Measurements from ENCODE around the gene TNFRSF4.

The TNFRSF4 gene

DNA sequence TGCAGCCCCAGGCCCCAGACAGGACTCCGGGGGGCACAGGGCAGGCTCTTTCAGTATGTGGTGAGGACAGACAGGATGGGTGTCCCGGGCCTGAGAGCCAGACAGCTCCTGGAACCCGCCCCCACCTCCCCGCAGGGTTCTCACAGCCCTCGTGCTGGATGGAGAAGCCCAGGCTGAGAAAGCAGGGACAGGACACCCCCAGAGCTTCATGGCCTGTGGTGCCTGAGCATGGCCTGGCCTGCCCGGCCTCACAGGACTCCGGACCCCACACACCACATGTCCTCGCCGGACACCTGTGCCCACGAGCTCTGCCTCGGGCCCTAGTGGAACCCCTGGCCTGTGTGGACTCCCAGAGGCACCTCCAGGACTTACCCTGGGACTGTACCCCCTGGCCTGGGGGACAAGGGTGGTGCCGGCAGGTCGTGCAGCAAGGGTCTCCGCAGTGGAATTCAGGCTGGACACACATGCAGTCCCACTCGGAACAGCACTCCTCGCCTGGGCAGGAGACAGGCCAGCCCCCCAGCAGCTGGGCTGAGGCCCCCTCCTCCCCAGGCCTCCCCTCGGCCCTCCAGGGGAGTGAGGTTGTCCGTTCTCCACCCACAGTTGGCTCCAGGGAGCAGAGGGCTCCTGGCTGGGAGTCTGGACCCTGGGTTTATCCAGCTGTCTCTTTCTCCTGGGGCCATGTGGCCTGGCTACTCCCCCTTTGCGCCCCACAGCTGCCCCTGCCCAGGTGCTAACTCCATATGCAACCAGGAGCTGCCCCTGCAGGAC lies 8.8 kb downstream of the TNFRSF4 start:
- in situ Hi-C loops (cut with HindIII; ENCODE audit: low sequenced_read_pairs): no loop called here
- no peak overlapping the region for H3K4me3 ChIP-seq (ENCODE audit: low read depth, low read length)
- TF ChIP-seq, protein P1, sequence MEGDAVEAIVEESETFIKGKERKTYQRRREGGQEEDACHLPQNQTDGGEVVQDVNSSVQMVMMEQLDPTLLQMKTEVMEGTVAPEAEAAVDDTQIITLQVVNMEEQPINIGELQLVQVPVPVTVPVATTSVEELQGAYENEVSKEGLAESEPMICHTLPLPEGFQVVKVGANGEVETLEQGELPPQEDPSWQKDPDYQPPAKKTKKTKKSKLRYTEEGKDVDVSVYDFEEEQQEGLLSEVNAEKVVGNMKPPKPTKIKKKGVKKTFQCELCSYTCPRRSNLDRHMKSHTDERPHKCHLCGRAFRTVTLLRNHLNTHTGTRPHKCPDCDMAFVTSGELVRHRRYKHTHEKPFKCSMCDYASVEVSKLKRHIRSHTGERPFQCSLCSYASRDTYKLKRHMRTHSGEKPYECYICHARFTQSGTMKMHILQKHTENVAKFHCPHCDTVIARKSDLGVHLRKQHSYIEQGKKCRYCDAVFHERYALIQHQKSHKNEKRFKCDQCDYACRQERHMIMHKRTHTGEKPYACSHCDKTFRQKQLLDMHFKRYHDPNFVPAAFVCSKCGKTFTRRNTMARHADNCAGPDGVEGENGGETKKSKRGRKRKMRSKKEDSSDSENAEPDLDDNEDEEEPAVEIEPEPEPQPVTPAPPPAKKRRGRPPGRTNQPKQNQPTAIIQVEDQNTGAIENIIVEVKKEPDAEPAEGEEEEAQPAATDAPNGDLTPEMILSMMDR (IDR thresholded peaks at IDR 0.05; ENCODE audit: low read depth, low read length): no peak
- no peak for DNase-seq (ENCODE audit: low read depth, low spot score)

DNA sequence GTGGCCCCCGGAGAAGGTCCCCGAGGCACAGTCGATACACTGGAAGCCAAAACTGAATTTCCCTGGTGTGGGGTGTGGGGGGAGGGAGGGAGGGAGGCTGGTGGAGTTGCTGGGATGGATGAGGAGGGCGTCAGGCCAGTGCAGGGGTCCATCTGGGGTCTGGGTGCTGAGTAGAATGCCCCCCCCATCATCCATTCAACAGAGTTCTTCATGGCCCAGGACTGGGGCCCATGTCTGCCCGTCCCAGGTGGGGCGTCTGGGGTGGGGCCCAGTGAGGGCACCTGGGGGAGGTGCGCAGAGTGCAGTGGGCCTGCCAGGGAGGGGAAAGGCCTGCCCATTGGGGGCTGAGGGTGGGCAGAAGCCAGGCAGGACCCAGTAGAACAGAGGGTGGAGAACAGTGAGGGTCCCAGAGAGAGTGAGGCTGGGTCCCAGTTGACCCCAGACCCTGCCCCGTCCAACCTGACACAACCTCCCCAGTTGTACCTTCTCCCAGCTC lies 9.5 kb downstream of the TNFRSF4 start:
- no peak overlapping the region for H3K4me3 ChIP-seq (ENCODE audit: low read depth, low read length)
- DNase-seq (ENCODE audit: low read depth, low spot score): no peak
- TF ChIP-seq, protein P1 (IDR thresholded peaks at IDR 0.05; ENCODE audit: low read depth, low read length): no peak
- in situ Hi-C loops (cut with HindIII; ENCODE audit: low sequenced_read_pairs): no loop called here

DNA sequence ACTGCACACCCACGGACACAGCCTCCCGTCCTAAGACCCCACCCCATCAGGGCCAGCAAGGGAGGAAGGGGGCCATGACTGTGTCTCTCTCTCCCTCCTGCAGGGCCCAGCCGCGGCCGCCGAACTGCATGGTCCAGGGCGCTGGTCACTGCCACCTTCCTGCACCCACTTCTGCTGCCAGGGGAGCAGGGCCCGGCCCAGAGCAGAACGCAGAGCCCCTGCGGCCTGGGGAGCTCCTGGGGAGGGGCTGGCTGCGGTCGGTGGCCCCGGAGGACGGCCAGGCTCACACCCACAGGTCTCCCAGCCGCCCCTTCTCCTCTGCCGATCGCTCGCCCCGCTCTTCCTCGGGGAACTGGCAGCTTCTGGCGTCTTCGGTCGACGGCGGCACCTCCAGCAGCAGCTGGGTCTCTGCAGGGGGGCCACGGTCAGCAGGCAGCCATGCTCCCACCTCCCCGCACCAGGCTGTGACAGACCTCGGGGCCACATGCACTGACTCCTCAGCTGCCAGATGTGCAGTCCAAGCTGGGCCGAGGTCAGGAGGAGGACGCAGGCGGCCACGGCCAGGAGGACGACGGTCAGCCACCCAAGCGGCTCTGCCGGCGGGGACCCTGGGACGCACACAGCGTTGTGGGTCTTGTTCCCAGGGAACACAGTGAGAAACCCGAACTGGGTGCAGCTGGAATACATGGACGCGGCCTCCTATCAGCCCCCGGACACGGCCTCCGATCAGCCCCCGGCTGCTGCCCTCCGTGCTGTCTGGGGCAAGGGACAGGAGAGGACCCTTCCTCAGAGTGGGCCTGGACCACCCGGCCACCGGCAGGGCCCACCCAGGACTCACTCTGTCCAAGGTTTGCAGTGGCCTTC lies 10.2 kb downstream of the TNFRSF4 start:
- DNase-seq (ENCODE audit: low read depth, low spot score): no peak
- H3K4me3 ChIP-seq (ENCODE audit: low read depth, low read length): no peak overlapping the region
- TF ChIP-seq, protein P1 (IDR thresholded peaks at IDR 0.05; ENCODE audit: low read depth, low read length): no peak
- in situ Hi-C loops (cut with HindIII; ENCODE audit: low sequenced_read_pairs): no loop called here

DNA sequence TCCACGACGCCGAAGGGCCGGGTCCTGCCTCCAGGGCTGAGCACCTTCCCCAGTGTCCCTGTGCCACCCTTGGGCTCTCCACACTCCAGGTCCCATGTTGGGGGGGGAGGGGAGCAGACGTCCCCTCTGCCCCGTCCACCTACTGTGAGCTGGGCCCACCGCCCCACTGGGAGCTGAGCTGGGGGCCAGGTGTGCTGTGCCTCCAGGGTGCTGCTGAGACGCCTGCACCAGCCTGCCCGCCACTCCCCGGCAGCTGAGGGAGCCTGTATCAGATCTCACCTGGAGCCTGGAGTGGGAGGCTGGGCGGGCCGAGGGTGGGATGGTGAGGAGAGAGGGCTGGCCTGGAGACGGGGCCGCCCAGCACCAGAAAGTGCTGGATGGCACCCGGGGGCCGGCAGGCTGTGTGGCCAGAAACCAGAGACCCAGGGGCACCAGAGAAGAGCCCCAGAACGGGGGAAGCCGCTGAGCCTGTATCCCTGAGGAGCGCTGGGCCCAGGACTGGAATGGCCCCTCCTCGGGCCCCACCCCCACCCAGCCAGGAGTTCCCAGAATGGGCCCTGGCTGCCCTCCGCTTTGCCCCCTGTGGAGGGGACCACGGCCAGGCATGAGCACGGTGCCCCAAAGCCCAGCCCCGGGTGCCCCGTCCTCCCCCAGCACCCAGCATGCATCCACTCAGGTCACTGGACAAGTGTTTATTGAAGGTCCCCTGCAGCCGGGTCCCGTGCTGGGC lies 11.0 kb downstream of the TNFRSF4 start:
- in situ Hi-C loops (cut with HindIII; ENCODE audit: low sequenced_read_pairs): no loop called here
- TF ChIP-seq, protein P1 (IDR thresholded peaks at IDR 0.05; ENCODE audit: low read depth, low read length): no peak
- H3K4me3 ChIP-seq (ENCODE audit: low read depth, low read length): no peak overlapping the region
- no peak for DNase-seq (ENCODE audit: low read depth, low spot score)

DNA sequence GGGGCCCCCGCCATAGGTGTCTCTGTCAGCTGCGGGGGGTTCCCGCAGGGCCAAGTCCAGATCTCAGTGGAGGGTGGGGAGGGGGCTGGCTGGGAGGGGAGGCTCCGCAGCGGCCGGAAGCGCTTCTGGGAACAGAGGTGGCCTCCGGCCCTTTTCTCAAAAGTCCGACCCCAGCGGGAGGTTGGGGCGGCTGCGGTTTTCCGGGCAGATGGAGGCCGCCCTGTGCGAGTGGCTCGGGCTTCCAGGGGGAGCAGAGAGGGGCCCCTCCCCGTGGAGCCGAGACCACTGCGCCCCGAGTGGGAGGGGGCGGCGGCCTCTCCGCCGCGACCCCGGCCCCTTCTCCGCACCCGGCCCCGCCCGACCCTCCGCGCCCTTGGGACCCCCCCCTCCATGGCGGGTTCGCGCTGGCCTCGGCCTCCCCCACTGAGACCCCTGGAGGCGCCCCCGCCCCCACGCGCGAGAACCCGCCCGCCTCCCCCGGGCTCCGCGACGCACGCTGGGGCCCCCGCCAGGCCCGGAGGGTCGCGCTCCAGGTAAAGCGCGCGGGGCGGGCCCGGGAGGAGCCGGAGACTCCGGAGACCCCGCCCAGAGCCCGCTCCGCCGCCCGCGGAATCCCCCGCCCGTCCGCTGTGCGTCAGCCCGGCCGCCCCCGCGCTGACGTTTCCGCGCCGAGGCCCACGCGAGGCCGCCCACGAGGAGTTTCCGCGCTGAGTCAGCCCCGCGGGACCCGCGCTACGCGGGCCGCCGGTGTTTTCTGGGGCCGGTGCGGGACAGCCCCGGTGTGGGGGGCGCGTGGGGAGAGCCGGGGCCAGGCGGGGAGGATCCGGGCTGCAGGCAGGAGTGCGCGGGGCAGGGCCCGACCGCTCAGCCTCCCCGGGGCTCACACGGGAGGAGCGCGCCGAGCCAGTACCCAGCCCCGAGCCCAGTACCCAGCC lies 12.8 kb downstream of the TNFRSF4 start:
- peak; percentile 22 for DNase-seq (ENCODE audit: low read depth, low spot score)
- in situ Hi-C loops (cut with HindIII; ENCODE audit: low sequenced_read_pairs): no loop called here
- TF ChIP-seq, protein P1 (IDR thresholded peaks at IDR 0.05; ENCODE audit: low read depth, low read length): no peak
- no peak overlapping the region for H3K4me3 ChIP-seq (ENCODE audit: low read depth, low read length)

All from astrocyte of the spinal cord (primary cell).